Endodermal cell (in vitro differentiated cells): Measurements from ENCODE around the gene PTPRN2. TPM values are rescaled to one million over a fixed set of nuclear protein-coding genes. Genes with fewer than 3 reads are reported as not detected.

ENCODE experiments used
- DNase-seq: peaks from one replicate; pipeline ENCODE4 v3.0.0-alpha.2; 2017
- H3K27ac ChIP-seq: 2 replicates; pipeline ENCODE4 v1.5.1; 2013; ENCODE audit warnings: mild to moderate bottlenecking, low read depth, low read length, moderate library complexity
- H3K27me3 ChIP-seq: 2 replicates; pipeline ENCODE4 v1.6.1; 2013; ENCODE audit warnings: mild to moderate bottlenecking, low read length, moderate library complexity; ENCODE audit not compliant: insufficient read depth, control insufficient read depth, poor library complexity, severe bottlenecking
- H3K36me3 ChIP-seq: 2 replicates; pipeline ENCODE4 v1.7.0; 2013; ENCODE audit warnings: mild to moderate bottlenecking, low read length, moderate library complexity; ENCODE audit not compliant: control insufficient read depth, insufficient read depth
- H3K4me1 ChIP-seq: one replicate; pipeline ENCODE4 v1.7.0; 2013; ENCODE audit warnings: low read length; ENCODE audit not compliant: control insufficient read depth, insufficient read depth
- H3K4me3 ChIP-seq: 2 replicates; pipeline ENCODE4 v1.5.1; 2013; ENCODE audit warnings: mild to moderate bottlenecking, low read length, moderate library complexity
- H3K9ac ChIP-seq: 2 replicates; pipeline ENCODE4 v1.6.1; 2013; ENCODE audit warnings: mild to moderate bottlenecking, low read length, moderate library complexity; ENCODE audit not compliant: poor library complexity, severe bottlenecking; ENCODE audit errors: extremely low read depth
- H3K9me3 ChIP-seq: 2 replicates; pipeline ENCODE4 v1.6.1; 2013; ENCODE audit warnings: mild to moderate bottlenecking, low read length, moderate library complexity; ENCODE audit not compliant: control insufficient read depth
- H3K27ac Mint-ChIP-seq: 2 replicates; pipeline ENCODE4 v1.8.0; 2020; ENCODE audit warnings: mixed read lengths
- H3K27me3 Mint-ChIP-seq: 2 replicates; pipeline ENCODE4 v1.8.0; 2021; ENCODE audit warnings: mild to moderate bottlenecking, mixed read lengths; ENCODE audit not compliant: insufficient read depth
- H3K36me3 Mint-ChIP-seq: 2 replicates; pipeline ENCODE4 v1.8.0; 2020; ENCODE audit warnings: low read depth, mixed read lengths
- H3K4me1 Mint-ChIP-seq: 2 replicates; pipeline ENCODE4 v1.8.0; 2020; ENCODE audit warnings: mixed read lengths
- H3K4me3 Mint-ChIP-seq: 2 replicates; pipeline ENCODE4 v1.8.0; 2020; ENCODE audit warnings: mild to moderate bottlenecking, moderate library complexity, mixed read lengths
- H3K9me3 Mint-ChIP-seq: 2 replicates; pipeline ENCODE4 v1.8.0; 2020; ENCODE audit warnings: mild to moderate bottlenecking, mixed read lengths
- CTCF ChIP-seq: fragments of 200-600 bp; sonication (generic); conservative IDR thresholded peaks from 2 replicates; pipeline ENCODE4 v1.5.0; 2021; ENCODE audit warnings: antibody characterized with exemption, mild to moderate bottlenecking
- WGBS, 2 experiments: methylation state at CpG; one replicate each; pipeline versions ENCODE4 v1.1.5 to v1.1.7; 2013; ENCODE audit warnings: missing lambda C conversion rate in 2 of 2, mixed read lengths in 1 of 2; ENCODE audit not compliant: insufficient coverage in 1 of 2, insufficient read length in 1 of 2; 5-methylcytosine and 5-hydroxymethylcytosine counted together
- total RNA-seq, 2 donors: library from RNA; stranded (reverse); fragmentation: NEBNext Ultra II Directional in 1 of 2; extraction: Animal tissue kit (Norgen Biotek cat#: 25700) in 1 of 2; gene quantifications; 2 replicates in 1 of 2; 3 replicates in 1 of 2; pipeline ENCODE4 v1.2.1, GENCODE V29; 2021

Gene PTPRN2
- total RNA-seq, 2 donors from 2014 or later: 0.69 to 1.2 TPM

GRCh38 chr7:158003441-158004122 is 584.0 kb downstream of the PTPRN2 start:
- TF ChIP-seq CTCF: no peak
- Mint-ChIP-seq H3K27ac (no peak overlapping the region), H3K4me3 (no peak overlapping the region), H3K27me3 (no peaks in the 10 kb centered on the region), H3K36me3 (no peaks in the 10 kb centered on the region), H3K9me3 (no peaks in the 10 kb centered on the region), H3K4me1 (peaks cover 4% of the 10 kb centered on the region)
- Histone ChIP-seq H3K9me3 (peaks cover 55% of the 10 kb centered on the region), H3K9ac (no peak overlapping the region), H3K4me1 (no peaks in the 10 kb centered on the region), H3K4me3 (no peak overlapping the region), H3K27me3 (no peaks in the 10 kb centered on the region), H3K36me3 (no peaks in the 10 kb centered on the region), H3K27ac (no peak overlapping the region)
- 84 to 90% methylated on average over 13 to 23 of the region's 23 CpGs for WGBS, 2 experiments
- DNase-seq: no peak

GRCh38 chr7:158002486-158003080 is 585.0 kb downstream of the PTPRN2 start:
- Mint-ChIP-seq H3K27me3 (no peaks in the 10 kb centered on the region), H3K27ac (no peak overlapping the region), H3K9me3 (no peaks in the 10 kb centered on the region), H3K36me3 (no peaks in the 10 kb centered on the region), H3K4me1 (no peaks in the 10 kb centered on the region), H3K4me3 (no peak overlapping the region)
- TF ChIP-seq CTCF: no peak
- Histone ChIP-seq H3K9me3 (peaks cover 46% of the 10 kb centered on the region), H3K27ac (no peak overlapping the region), H3K36me3 (no peaks in the 10 kb centered on the region), H3K4me1 (no peaks in the 10 kb centered on the region), H3K9ac (no peak overlapping the region), H3K4me3 (no peak overlapping the region), H3K27me3 (no peaks in the 10 kb centered on the region)
- no peak for DNase-seq
- WGBS, 2 experiments: 84 to 85% methylated on average over 15 to 17 of the region's 17 CpGs

GRCh38 chr7:158001621-158002320 is 585.9 kb downstream of the PTPRN2 start:
- H3K9me3 Mint-ChIP-seq: no peaks in the 10 kb centered on the region
- peaks cover 44% of the 10 kb centered on the region for H3K9me3 ChIP-seq
- H3K9ac ChIP-seq: no peak overlapping the region
- H3K4me3 ChIP-seq: no peak overlapping the region
- no peaks in the 10 kb centered on the region for H3K36me3 Mint-ChIP-seq
- H3K36me3 ChIP-seq: no peaks in the 10 kb centered on the region
- no peaks in the 10 kb centered on the region for H3K27me3 ChIP-seq
- no peak overlapping the region for H3K27ac Mint-ChIP-seq
- 89 to 91% methylated on average over 13 to 28 of the region's 28 CpGs for WGBS, 2 experiments
- TF ChIP-seq CTCF: no peak
- H3K4me1 Mint-ChIP-seq: no peaks in the 10 kb centered on the region
- no peak for DNase-seq
- H3K4me3 Mint-ChIP-seq: no peak overlapping the region
- no peaks in the 10 kb centered on the region for H3K27me3 Mint-ChIP-seq
- H3K27ac ChIP-seq: no peak overlapping the region
- H3K4me1 ChIP-seq: no peaks in the 10 kb centered on the region
